Stimulated activated memory B cell treated with anti-CD40 and anti-IgM and Interleukin-4, amounts not matched to agents 10 μg/mL and 1 μg/mL and 100 μg/mL, for 72 hours (primary cell): ENCODE measurements around the gene PTPRK.
"Not testable (repeated sequence)": the region's sequence is repeated elsewhere in the genome, so short reads cannot be mapped to it uniquely, and the experiment has no call there.

Source experiments
- ATAC-seq: fragments of 150-1000 bp; cut with Tn5 transposase; 2 replicates; pipeline ENCODE4 v1.10.0; 2021
- H3K27ac Mint-ChIP-seq: one replicate; pipeline ENCODE4 v1.8.0; 2022; ENCODE audit warnings: mild to moderate bottlenecking, mixed read lengths
- H3K27me3 Mint-ChIP-seq: one replicate; pipeline ENCODE4 v1.8.0; 2022; ENCODE audit warnings: mixed read lengths
- H3K36me3 Mint-ChIP-seq: one replicate; pipeline ENCODE4 v1.8.0; 2022; ENCODE audit warnings: mixed read lengths
- H3K4me1 Mint-ChIP-seq: one replicate; pipeline ENCODE4 v1.8.0; 2022; ENCODE audit warnings: mixed read lengths
- H3K4me3 Mint-ChIP-seq: one replicate; pipeline ENCODE4 v1.8.0; 2022; ENCODE audit warnings: mild to moderate bottlenecking, moderate library complexity, mixed read lengths
- H3K9me3 Mint-ChIP-seq: one replicate; pipeline ENCODE4 v1.8.0; 2022; ENCODE audit warnings: mixed read lengths

Gene PTPRK

DNA sequence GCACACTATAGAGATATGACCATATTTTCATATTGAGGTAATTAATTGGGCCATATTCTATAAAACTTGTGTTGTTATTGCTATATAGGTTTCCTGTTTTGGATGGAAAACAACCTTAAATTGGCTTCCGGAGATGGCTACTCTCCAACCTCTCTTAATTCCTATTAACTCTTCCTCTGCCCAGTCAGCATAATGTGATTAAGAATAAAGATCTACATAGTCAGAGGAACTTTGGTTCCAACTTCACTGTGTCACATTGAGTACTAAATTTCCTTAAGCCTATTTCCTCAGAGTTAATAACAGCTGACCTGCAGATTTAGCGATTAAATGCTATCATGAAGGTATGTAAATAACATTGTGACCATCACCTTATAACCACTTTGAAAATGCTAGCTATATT lies 67.7 kb downstream of the PTPRK start:
- no peak overlapping the region for H3K4me3 Mint-ChIP-seq
- no peaks in the 10 kb centered on the region for H3K36me3 Mint-ChIP-seq
- no peaks in the 10 kb centered on the region for H3K9me3 Mint-ChIP-seq
- H3K4me1 Mint-ChIP-seq = no peaks in the 10 kb centered on the region
- no peak overlapping the region for H3K27ac Mint-ChIP-seq
- H3K27me3 Mint-ChIP-seq = no peaks in the 10 kb centered on the region
- no peak for ATAC-seq

DNA sequence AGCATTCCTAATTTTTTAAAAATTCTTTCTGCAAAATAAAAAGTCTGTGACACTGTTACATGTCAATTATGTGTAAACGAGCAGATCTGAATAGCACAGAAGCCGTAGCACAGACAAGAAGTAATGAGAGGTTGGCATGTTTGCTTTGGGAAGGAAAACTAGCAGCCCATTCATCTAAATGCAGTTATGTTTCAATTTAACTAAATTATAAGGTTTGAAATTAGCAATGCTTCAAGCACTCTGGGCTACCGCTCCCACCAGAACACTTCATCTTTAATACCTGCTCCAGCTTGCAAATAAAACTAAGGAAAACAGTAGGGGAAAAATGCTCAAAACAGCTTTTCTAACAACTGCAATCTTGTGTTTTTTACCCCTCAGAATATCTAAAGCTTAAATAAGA lies 73.9 kb downstream of the PTPRK start:
- no peaks in the 10 kb centered on the region for H3K36me3 Mint-ChIP-seq
- no peak overlapping the region for H3K27ac Mint-ChIP-seq
- H3K4me3 Mint-ChIP-seq = no peak overlapping the region
- peaks cover 8% of the 10 kb centered on the region for H3K27me3 Mint-ChIP-seq
- ATAC-seq = no peak
- H3K4me1 Mint-ChIP-seq = no peaks in the 10 kb centered on the region
- no peaks in the 10 kb centered on the region for H3K9me3 Mint-ChIP-seq

DNA sequence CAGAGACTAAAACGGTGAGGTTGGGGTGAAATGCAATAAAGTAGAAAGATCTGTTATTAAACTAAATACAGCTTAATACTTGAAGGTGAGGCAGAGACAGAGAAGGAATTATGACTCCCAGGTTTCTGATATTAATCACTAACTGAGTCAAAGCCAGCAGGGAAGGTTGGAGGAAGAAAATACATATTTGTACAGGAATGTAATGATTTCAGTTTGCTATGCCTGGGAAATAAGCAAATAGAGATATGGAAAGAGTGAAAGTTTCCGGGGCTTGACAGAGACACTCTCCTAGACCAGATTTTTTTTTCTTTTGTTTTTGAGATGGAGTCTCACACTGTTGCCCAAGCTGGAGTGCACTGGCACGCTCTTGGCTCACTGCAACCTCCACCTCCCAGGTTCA lies 76.8 kb downstream of the PTPRK start:
- Mint-ChIP-seq H3K27ac (no peak overlapping the region), H3K9me3 (no peaks in the 10 kb centered on the region), H3K27me3 (peaks cover 8% of the 10 kb centered on the region), H3K36me3 (no peaks in the 10 kb centered on the region), H3K4me3 (no peak overlapping the region), H3K4me1 (no peaks in the 10 kb centered on the region)
- ATAC-seq = no peak

DNA sequence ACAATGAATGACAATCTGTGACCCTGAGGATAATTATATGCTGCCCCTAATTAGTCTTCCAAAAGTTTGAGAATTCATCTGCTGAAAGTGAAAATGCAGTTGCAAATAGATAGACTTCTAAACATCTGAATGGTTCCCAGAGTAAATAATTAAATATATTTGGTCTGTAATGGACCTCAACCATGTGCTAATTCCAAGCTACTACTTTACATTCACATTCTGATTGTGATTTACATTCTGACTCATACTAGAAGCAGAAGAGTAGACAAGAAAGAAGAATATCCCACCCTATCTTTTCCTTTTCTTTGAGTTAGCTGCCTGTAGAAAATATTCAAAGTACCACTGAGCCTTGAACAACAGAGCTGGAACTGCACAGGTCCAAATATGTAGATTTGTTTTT lies 80.8 kb downstream of the PTPRK start:
- no peak for ATAC-seq
- peaks cover 3% of the 10 kb centered on the region for H3K9me3 Mint-ChIP-seq
- H3K4me1 Mint-ChIP-seq = no peaks in the 10 kb centered on the region
- peaks cover 8% of the 10 kb centered on the region for H3K27me3 Mint-ChIP-seq
- no peak overlapping the region for H3K4me3 Mint-ChIP-seq
- no peaks in the 10 kb centered on the region for H3K36me3 Mint-ChIP-seq
- H3K27ac Mint-ChIP-seq = no peak overlapping the region

DNA sequence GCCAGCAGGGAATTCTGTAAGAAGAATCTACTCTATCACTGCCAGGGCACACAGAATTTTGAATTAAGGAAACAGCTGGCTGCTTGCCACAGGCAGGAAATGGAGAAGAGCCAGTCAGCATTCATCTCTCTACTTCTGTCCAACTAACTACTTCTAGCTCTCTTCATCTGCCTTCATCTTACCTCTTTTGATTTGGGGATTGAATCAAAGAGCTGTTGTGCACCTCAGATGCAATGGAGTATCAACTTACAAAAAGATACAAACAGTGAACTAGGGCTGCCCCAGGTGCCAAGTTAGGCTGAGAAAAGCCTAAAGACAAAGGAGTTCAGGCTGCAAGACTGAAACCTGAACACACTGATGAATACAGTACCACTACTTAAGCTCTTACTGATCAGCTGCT lies 82.0 kb downstream of the PTPRK start:
- no peaks in the 10 kb centered on the region for H3K36me3 Mint-ChIP-seq
- H3K4me3 Mint-ChIP-seq = no peak overlapping the region
- no peaks in the 10 kb centered on the region for H3K4me1 Mint-ChIP-seq
- H3K27ac Mint-ChIP-seq = no peak overlapping the region
- H3K9me3 Mint-ChIP-seq = peaks cover 4% of the 10 kb centered on the region
- peaks cover 7% of the 10 kb centered on the region for H3K27me3 Mint-ChIP-seq
- ATAC-seq = no peak

DNA sequence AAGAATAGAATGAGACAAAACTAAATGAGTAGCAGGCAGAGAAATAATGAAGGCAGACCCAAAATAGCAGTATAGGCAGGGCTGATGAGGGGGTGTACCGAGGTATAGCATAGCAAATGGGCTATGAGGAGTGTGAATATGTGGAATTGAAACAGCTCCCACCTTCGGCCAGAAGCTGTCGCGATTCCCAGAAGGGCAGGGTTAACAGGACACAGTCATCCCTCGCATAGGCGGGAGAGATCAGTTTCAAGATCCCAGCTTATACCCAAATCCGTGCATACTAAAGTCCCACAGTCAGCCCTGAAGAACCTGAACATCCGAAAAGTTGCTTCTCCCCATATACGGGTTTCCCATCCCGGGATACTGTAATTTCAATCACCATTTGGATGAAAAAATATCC lies 82.7 kb downstream of the PTPRK start:
- Mint-ChIP-seq H3K27ac (no peak overlapping the region), H3K9me3 (peaks cover 4% of the 10 kb centered on the region)
- ATAC-seq = no peak

DNA sequence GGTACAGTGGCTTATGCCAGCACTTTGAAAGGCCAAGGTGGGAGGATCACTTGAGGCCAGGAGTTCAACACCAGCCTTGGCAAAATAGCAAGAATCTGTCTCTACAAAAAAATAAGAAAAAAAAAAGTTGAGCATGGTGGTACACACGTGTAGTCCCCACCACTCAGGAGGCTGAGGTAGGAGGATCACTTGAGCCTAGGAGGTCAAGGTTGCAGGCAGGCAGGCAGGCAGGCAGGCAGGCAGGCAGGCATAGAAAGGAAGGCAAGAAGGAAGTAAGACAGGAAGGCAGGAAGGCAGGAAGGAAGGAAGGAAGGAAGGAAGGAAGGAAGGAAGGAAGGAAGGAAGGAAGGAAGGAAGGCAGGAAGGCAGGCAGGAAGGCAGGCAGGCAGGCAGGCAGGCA lies 85.6 kb downstream of the PTPRK start:
- H3K4me1 Mint-ChIP-seq, H3K9me3 Mint-ChIP-seq, ATAC-seq, H3K27ac Mint-ChIP-seq, H3K36me3 Mint-ChIP-seq, H3K4me3 Mint-ChIP-seq, H3K27me3 Mint-ChIP-seq: not testable (repeated sequence)

More for the DNA sequence above, 82.7 kb downstream of the PTPRK start:
- Mint-ChIP-seq H3K27me3 (no peaks in the 10 kb centered on the region), H3K4me3 (no peak overlapping the region), H3K4me1 (no peaks in the 10 kb centered on the region), H3K36me3 (no peaks in the 10 kb centered on the region)

DNA sequence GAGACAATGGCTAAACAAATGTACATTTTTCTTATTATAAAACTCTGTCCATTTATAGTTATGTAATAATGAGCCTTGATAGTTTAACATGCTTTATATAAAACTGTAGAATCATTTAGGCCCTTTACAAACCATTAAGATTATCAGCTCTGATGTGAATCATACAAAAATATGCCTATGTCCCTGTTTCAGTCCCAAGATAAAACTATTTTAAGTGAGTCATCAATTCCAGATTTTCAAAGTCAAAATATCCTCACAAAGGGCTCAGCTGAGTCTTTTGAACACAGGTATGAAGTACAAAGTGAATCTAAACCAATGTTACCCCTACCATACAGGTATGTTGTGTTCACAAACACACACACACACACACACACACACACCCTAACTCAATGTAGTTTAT lies 88.0 kb downstream of the PTPRK start:
- H3K27me3 Mint-ChIP-seq = no peaks in the 10 kb centered on the region
- H3K4me1 Mint-ChIP-seq = no peaks in the 10 kb centered on the region
- H3K4me3 Mint-ChIP-seq = no peak overlapping the region
- H3K9me3 Mint-ChIP-seq = peaks cover 4% of the 10 kb centered on the region
- H3K27ac Mint-ChIP-seq = no peak overlapping the region
- ATAC-seq = no peak
- H3K36me3 Mint-ChIP-seq = no peaks in the 10 kb centered on the region

DNA sequence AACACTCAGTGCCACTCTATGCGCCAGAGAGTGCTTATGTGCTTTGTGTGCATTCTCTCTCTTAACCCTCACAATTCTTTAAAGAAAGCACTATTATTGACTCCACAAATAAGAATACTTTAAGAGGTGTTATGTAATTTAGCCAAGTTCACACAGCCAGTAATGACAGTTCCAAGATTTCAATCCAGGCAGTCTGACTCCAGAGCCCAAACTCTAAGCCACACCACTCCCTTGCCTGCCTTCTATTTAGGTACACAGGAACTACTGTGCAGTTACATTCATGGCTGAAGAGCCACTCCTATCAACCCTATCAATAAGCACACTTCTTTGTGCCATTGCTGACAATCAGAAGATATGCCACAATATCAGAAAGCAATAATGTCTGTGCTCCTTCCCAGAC lies 93.3 kb downstream of the PTPRK start:
- Mint-ChIP-seq H3K36me3 (no peaks in the 10 kb centered on the region), H3K27ac (no peak overlapping the region), H3K4me3 (no peak overlapping the region), H3K9me3 (no peaks in the 10 kb centered on the region), H3K4me1 (no peaks in the 10 kb centered on the region), H3K27me3 (no peaks in the 10 kb centered on the region)
- no peak for ATAC-seq

DNA sequence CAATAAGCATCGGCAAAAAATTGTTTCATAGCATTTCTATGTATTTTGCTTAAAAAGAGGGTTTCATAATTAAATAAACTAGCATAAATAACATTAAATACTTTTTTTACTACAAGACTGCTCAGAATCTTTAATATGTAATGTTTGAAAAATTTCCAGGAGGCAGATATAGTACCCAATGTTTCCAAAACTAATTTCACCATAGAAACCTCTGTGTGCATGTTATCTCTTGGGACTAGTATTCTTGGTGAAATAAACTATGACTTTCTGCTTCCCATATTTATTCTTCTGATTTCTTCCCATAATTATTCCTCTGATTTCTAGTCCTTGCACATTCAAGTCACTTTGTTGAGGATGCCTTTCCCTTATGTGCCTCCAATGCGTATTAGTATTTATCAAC lies 94.5 kb downstream of the PTPRK start:
- H3K9me3 Mint-ChIP-seq = no peaks in the 10 kb centered on the region
- H3K27me3 Mint-ChIP-seq = no peaks in the 10 kb centered on the region
- H3K27ac Mint-ChIP-seq = no peak overlapping the region
- no peak for ATAC-seq
- H3K36me3 Mint-ChIP-seq = no peaks in the 10 kb centered on the region
- no peak overlapping the region for H3K4me3 Mint-ChIP-seq
- no peaks in the 10 kb centered on the region for H3K4me1 Mint-ChIP-seq

DNA sequence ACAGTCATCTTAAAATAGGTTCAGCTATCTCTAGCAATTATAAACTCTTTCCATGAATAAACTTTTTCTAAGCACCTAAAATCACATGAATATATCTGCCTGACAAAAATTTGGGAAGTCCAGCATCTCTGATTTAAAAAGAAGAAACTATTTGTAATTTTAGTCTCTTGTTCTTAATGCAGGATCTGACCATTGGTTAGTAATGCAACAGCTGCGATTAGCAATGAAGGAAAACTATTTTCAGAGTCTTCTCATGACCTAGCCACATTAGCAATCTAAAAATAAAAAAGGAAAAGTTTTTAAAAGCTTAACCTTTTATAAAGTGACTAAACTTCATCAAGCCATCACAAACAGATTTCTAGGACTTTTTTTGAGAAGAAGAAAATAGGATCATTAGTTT lies 97.5 kb downstream of the PTPRK start:
- Mint-ChIP-seq H3K4me1 (no peaks in the 10 kb centered on the region), H3K27ac (no peak overlapping the region), H3K4me3 (no peak overlapping the region), H3K36me3 (no peaks in the 10 kb centered on the region), H3K9me3 (peaks cover 7% of the 10 kb centered on the region), H3K27me3 (no peaks in the 10 kb centered on the region)
- no peak for ATAC-seq

DNA sequence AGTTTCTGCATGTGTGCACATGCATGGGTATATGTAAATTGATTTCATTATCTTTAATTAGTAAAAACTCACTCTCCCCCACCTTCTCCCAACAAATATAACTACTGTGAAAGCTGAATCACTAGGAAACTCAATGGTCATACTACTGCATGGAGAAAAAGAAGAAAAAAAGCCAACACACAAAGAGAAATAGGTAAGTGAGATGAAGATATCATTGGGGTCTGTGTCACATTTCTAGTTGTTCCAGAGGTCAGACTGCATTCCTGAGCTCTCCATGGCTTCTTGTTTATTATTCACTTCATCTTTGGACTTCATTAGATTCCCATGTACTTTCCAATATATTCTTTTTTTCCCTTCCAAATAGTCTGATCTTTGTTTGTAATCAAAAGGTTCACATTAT lies 98.2 kb downstream of the PTPRK start:
- H3K27ac Mint-ChIP-seq = no peak overlapping the region
- ATAC-seq = no peak
- no peaks in the 10 kb centered on the region for H3K27me3 Mint-ChIP-seq
- no peaks in the 10 kb centered on the region for H3K4me1 Mint-ChIP-seq
- H3K4me3 Mint-ChIP-seq = no peak overlapping the region
- H3K36me3 Mint-ChIP-seq = no peaks in the 10 kb centered on the region
- H3K9me3 Mint-ChIP-seq = peaks cover 7% of the 10 kb centered on the region

DNA sequence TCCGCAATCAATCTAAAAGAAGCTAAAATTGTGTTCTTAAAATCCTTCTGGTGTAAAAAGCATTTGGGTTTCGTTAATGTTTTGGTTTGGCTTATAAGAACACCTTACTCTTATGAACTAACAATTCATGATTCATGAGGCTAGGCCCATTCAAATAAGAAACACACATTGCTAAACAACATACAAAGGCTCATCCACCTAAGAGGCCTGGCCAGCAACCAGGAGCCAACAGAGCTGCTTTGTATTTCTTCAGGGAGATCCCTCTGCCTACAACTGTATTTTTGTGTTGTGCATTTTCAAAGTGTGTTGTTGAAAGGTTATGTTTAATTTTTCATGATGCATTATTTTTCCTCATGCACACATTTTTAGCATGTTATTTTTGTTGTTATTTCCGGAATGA lies 98.6 kb downstream of the PTPRK start:
- H3K4me1 Mint-ChIP-seq = no peaks in the 10 kb centered on the region
- H3K27me3 Mint-ChIP-seq = no peaks in the 10 kb centered on the region
- H3K27ac Mint-ChIP-seq = no peak overlapping the region
- ATAC-seq = no peak
- peaks cover 7% of the 10 kb centered on the region for H3K9me3 Mint-ChIP-seq
- no peaks in the 10 kb centered on the region for H3K36me3 Mint-ChIP-seq
- no peak overlapping the region for H3K4me3 Mint-ChIP-seq

DNA sequence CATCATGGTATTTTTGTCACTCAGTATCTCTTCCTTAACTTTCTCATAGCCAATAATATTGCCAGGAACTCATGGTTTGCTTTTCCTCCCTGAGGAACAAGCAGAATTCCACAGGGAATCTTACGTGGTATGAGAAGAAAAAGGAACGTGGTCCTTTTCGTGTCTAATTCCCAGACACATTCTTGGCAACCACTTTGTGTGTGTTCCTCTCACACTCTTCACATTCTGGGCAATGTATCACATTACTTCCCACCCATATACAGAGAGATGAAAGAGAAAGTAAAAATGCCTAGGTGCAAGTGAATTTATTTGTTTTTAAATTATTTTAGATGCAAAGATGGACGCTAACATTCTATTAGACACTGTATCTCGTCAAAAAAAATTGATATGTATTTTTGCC lies 102.7 kb downstream of the PTPRK start:
- H3K4me3 Mint-ChIP-seq = no peak overlapping the region
- H3K27ac Mint-ChIP-seq = no peak overlapping the region
- H3K4me1 Mint-ChIP-seq = no peaks in the 10 kb centered on the region
- no peaks in the 10 kb centered on the region for H3K36me3 Mint-ChIP-seq
- H3K27me3 Mint-ChIP-seq = no peaks in the 10 kb centered on the region
- peaks cover 7% of the 10 kb centered on the region for H3K9me3 Mint-ChIP-seq
- ATAC-seq = no peak

DNA sequence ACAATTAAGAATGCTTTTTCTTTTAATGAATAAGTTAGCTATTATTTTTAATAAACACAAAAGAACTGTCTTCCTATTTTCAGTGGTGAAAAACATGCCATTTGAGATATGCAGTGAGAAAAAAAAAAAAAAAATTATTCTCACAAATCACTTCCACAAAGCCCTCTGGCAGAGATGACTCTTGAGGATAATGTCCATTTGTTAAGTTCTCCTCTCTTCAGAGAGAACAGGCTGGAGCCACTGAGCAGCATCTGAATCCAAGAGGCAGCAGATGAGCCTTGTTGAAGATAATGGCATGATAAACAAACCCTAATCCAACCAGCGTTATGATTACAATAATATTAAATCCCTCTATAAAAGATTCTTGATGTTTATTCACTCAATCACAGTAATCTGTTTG lies 105.0 kb downstream of the PTPRK start:
- no peak for ATAC-seq
- no peaks in the 10 kb centered on the region for H3K4me1 Mint-ChIP-seq
- H3K27ac Mint-ChIP-seq = no peak overlapping the region
- no peaks in the 10 kb centered on the region for H3K27me3 Mint-ChIP-seq
- peaks cover 7% of the 10 kb centered on the region for H3K9me3 Mint-ChIP-seq
- H3K36me3 Mint-ChIP-seq = no peaks in the 10 kb centered on the region
- H3K4me3 Mint-ChIP-seq = no peak overlapping the region

DNA sequence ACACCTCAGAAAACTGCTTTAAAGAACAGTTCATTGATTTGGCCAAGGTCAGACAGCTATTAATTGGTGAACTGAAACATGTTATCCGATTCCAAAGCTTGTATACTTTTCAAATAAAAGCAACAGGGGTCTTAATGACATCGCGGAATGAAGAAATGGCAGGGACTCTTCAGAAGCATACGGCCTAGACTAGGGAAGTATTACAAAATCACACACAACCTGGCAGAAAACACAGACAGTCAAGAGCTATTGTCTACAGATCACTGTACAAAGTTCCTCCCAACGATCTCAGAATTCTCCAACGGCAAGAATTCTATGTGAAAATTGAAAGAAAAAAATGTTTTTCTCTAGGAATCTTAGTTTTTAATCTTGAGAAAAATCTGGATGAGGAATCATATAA lies 105.5 kb downstream of the PTPRK start:
- Mint-ChIP-seq H3K4me3 (no peak overlapping the region), H3K4me1 (no peaks in the 10 kb centered on the region), H3K27ac (no peak overlapping the region), H3K9me3 (peaks cover 7% of the 10 kb centered on the region), H3K36me3 (no peaks in the 10 kb centered on the region), H3K27me3 (no peaks in the 10 kb centered on the region)
- no peak for ATAC-seq

DNA sequence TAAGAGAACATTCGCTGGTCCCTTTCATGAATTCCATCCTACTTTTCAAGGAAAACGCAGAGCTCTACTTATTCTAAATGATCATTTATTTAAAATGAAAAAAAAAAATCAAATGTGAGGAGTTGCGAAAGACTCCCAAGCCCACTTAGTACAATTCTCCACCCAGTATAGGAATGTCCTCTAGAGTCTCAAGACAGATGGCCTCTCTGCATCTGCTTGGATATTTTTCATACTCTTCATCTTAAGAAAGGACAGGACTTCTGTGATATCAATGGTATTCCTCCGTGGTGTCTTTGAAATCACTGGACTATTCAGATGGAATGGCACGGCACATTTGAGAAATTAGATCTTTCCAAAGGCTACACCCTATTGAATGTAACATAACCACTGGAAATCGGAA lies 107.1 kb downstream of the PTPRK start:
- H3K27me3 Mint-ChIP-seq = no peaks in the 10 kb centered on the region
- H3K27ac Mint-ChIP-seq = no peak overlapping the region
- no peaks in the 10 kb centered on the region for H3K4me1 Mint-ChIP-seq
- no peaks in the 10 kb centered on the region for H3K9me3 Mint-ChIP-seq
- no peaks in the 10 kb centered on the region for H3K36me3 Mint-ChIP-seq
- H3K4me3 Mint-ChIP-seq = no peak overlapping the region
- ATAC-seq = no peak
